A549 (cell line): Measurements from ENCODE around the gene TAF4. TPM values are rescaled to one million over a fixed set of nuclear protein-coding genes. Genes with fewer than 3 reads are reported as not detected.

Experiments used
- ATAC-seq, 2 experiments: fragments of 200-7000 bp in 1 of 2; fragments of >200 bp in 1 of 2; cut with Nextera tagmentation in 1 of 2; cut with Tn5 transposase in 1 of 2; 3 replicates each; pipeline versions ENCODE4 v1.8.0 to v1.9.1; 2018 to 2020; ENCODE audit warnings: mild to moderate bottlenecking in 1 of 2, moderate library complexity in 1 of 2
- CTCF ChIA-PET: fragments of 300-600 bp; sonication (Branson Sonifier 250); formaldehyde crosslinking; extraction: SDS; loops from one replicate; lab custom pipeline; 2021; ENCODE audit warnings: antibody characterized with exemption, inconsistent platforms; lab: Yijun Ruan, JAX
- POLR2A ChIA-PET: fragments of 350-600 bp; formaldehyde crosslinking; extraction: SDS; loops from one replicate; lab custom pipeline; 2021; ENCODE audit warnings: antibody characterized with exemption, inconsistent platforms; lab: Yijun Ruan, JAX
- DNase-seq, 2 experiments: peaks; one replicate each; pipeline versions ENCODE4 v3.0.0 to v3.0.0-alpha.2; 2011 to 2016; ENCODE audit warnings: low read depth in 1 of 2, low spot score in 1 of 2
- FAIRE-seq: peaks from 2 replicates; lab custom pipeline; 2011; peaks lifted over from hg19 to GRCh38; lab: Jason Lieb, UNC
- H3K27ac ChIP-seq, 2 experiments: fragments of >200 bp; sonication (Bioruptor Twin); formaldehyde crosslinking; 3 replicates each; pipeline ENCODE4 v1.5.1; 2016 to 2017
- H3K4me1 ChIP-seq: fragments of >200 bp; sonication (Bioruptor Twin); formaldehyde crosslinking; 3 replicates; pipeline ENCODE4 v1.6.1; 2016
- H3K4me2 ChIP-seq: fragments of >200 bp; sonication (Bioruptor Twin); formaldehyde crosslinking; 3 replicates; pipeline ENCODE4 v1.6.1; 2016
- H3K4me3 ChIP-seq: fragments of >200 bp; sonication (Bioruptor Twin); formaldehyde crosslinking; 3 replicates; pipeline ENCODE4 v1.5.1; 2016
- H3K9me3 ChIP-seq: fragments of >200 bp; sonication (Bioruptor Twin); formaldehyde crosslinking; 3 replicates; pipeline ENCODE4 v1.6.1; 2016
- CEBPB ChIP-seq, 2 experiments: fragments of >200 bp in 1 of 2; sonication (Bioruptor Twin) in 1 of 2; formaldehyde crosslinking in 1 of 2; IDR thresholded peaks; 2 replicates each; pipeline ENCODE4 v1.6.1; 2012 to 2016
- CHD2 ChIP-seq: fragments of 150-350 bp; IDR thresholded peaks from 2 replicates; pipeline ENCODE4 v1.6.1; 2014; ENCODE audit warnings: low read length; ENCODE audit not compliant: partially characterized antibody
- CHD4 ChIP-seq: fragments of 200-600 bp; sonication (generic); IDR thresholded peaks from 2 replicates; pipeline ENCODE4 v1.6.1; 2016; ENCODE audit warnings: antibody characterized with exemption, mild to moderate bottlenecking, borderline replicate concordance
- E2F6 ChIP-seq: IDR thresholded peaks from 2 replicates; pipeline ENCODE4 v1.6.1; 2012; ENCODE audit warnings: low read depth, borderline replicate concordance
- EHF ChIP-seq: fragments of 250-450 bp; sonication (Bioruptor Pico); IDR thresholded peaks from 2 replicates; pipeline ENCODE4 v1.5.0; 2020; ENCODE audit warnings: mild to moderate bottlenecking
- FOSB ChIP-seq: fragments of 250-450 bp; sonication (Bioruptor Pico); IDR thresholded peaks from 2 replicates; pipeline ENCODE4 v1.5.0; 2020; ENCODE audit warnings: mild to moderate bottlenecking, moderate library complexity
- HEYL ChIP-seq: fragments of 250-450 bp; sonication (Bioruptor Pico); IDR thresholded peaks from 2 replicates; pipeline ENCODE4 v1.8.0; 2021; ENCODE audit warnings: mild to moderate bottlenecking, moderate library complexity
- HMGXB4 ChIP-seq: fragments of 250-450 bp; sonication (Bioruptor Pico); IDR thresholded peaks from 2 replicates; pipeline ENCODE4 v1.5.0; 2021; ENCODE audit warnings: mild to moderate bottlenecking, moderate library complexity, borderline replicate concordance
- HOXA7 ChIP-seq: fragments of 250-450 bp; sonication (Bioruptor Pico); IDR thresholded peaks from 2 replicates; pipeline ENCODE4 v1.5.0; 2020; ENCODE audit warnings: mild to moderate bottlenecking, moderate library complexity
- JUN ChIP-seq, 2 experiments: fragments of >200 bp; sonication (Bioruptor Twin); formaldehyde crosslinking; IDR thresholded peaks; 2 replicates in 1 of 2; 3 replicates in 1 of 2; pipeline ENCODE4 v1.6.1; 2016 to 2017
- JUNB ChIP-seq: fragments of >200 bp; sonication (Bioruptor Twin); formaldehyde crosslinking; IDR thresholded peaks from 2 replicates; pipeline ENCODE4 v1.6.1; 2016
- KDM1A ChIP-seq: fragments of 200-600 bp; sonication (generic); IDR thresholded peaks from 2 replicates; pipeline ENCODE4 v1.6.1; 2016; ENCODE audit warnings: low read depth, mild to moderate bottlenecking
- KDM5A ChIP-seq: fragments of 200-600 bp; sonication (generic); IDR thresholded peaks from 2 replicates; pipeline ENCODE4 v1.6.1; 2016; ENCODE audit warnings: antibody characterized with exemption, mild to moderate bottlenecking
- MAZ ChIP-seq: fragments of 150-350 bp; IDR thresholded peaks from 2 replicates; pipeline ENCODE4 v1.6.1; 2014; ENCODE audit warnings: antibody characterized with exemption, low read depth, low read length, borderline replicate concordance
- NPAS2 ChIP-seq: fragments of 250-450 bp; sonication (Bioruptor Pico); IDR thresholded peaks from 2 replicates; pipeline ENCODE4 v1.8.0; 2022; ENCODE audit warnings: mild to moderate bottlenecking, moderate library complexity, borderline replicate concordance
- NR3C1 ChIP-seq: fragments of >200 bp; sonication (Bioruptor Twin); formaldehyde crosslinking; IDR thresholded peaks from 3 replicates; pipeline ENCODE4 v1.6.1; 2017
- PHF8 ChIP-seq: fragments of 200-600 bp; sonication (generic); IDR thresholded peaks from 2 replicates; pipeline ENCODE4 v1.6.1; 2016; ENCODE audit warnings: low read depth, mild to moderate bottlenecking, antibody characterized with exemption, moderate library complexity, borderline replicate concordance
- POLR2A ChIP-seq: IDR thresholded peaks from 2 replicates; pipeline ENCODE4 v1.6.1; 2012; ENCODE audit warnings: mild to moderate bottlenecking, low read length
- POLR2AphosphoS2 ChIP-seq: conservative IDR thresholded peaks from 2 replicates; pipeline ENCODE4 v1.6.1; 2012; ENCODE audit warnings: low read length, improper control_type of control experiment, inconsistent platforms
- RNF2 ChIP-seq: fragments of 200-600 bp; sonication (generic); IDR thresholded peaks from 2 replicates; pipeline ENCODE4 v1.6.1; 2016; ENCODE audit warnings: low read depth, mild to moderate bottlenecking, antibody characterized with exemption, moderate library complexity, borderline replicate concordance
- ZNF302 ChIP-seq: fragments of 250-450 bp; sonication (Bioruptor Pico); IDR thresholded peaks from 2 replicates; pipeline ENCODE4 v1.9.0; 2021; ENCODE audit warnings: inconsistent platforms, mild to moderate bottlenecking, moderate library complexity
- ZSCAN20 ChIP-seq: fragments of 250-450 bp; sonication (Bioruptor Pico); IDR thresholded peaks from 2 replicates; pipeline ENCODE4 v1.8.0; 2022; ENCODE audit warnings: mild to moderate bottlenecking, moderate library complexity
- WGBS: methylation state at CpG from one replicate; pipeline ENCODE4 v1.1.6; 2017; ENCODE audit errors: missing lambda C conversion rate; 5-methylcytosine and 5-hydroxymethylcytosine counted together
- polyA plus RNA-seq, 4 experiments: library from polyadenylated mRNA; depleted of rRNA in 3 of 4; stranded (reverse); fragments of >200 nt; fragmentation: RNase III in 1 of 4; extraction: RNeasy Plus Mini Kit Qiagen cat#74134 plus additional on column Dnase treatment in 1 of 4; gene quantifications; 2 replicates in 3 of 4; 3 replicates in 1 of 4; pipeline ENCODE4 v1.2.3, GENCODE V29; 2011 to 2017

TAF4 gene
- polyA plus RNA-seq, 2 of the 4 experiments (the other 2 are of a cell fraction): 6.1 to 11.0 TPM

- Histone ChIP-seq H3K4me2 (no peak overlapping the region), H3K4me1 (no peaks in the 10 kb centered on the region), H3K4me3 (no peak overlapping the region), H3K27ac (no peak overlapping the region), H3K9me3 (no peaks in the 10 kb centered on the region)
- TF ChIP-seq NR3C1 (no peak), JUN (IDR thresholded peaks at IDR 0.05) (no peak), RNF2 (no peak), ZNF302 (no peak), POLR2AphosphoS2 (no peak), EHF (no peak), NPAS2 (CRISPR knock-in tag) (no peak), POLR2A (no peak), MAZ (no peak), FOSB (CRISPR knock-in tag) (no peak), JUNB (no peak), CHD2 (no peak), HEYL (CRISPR knock-in tag) (no peak), ZSCAN20 (no peak), E2F6 (no peak), CHD4 (no peak)
- WGBS: 68% methylated on average over 8 of the region's 17 CpGs
- DNase-seq: no peak
- CTCF ChIA-PET: no interaction called here
- FAIRE-seq: no peak
- POLR2A ChIA-PET: no interaction called here
- no peak for ATAC-seq
Measured at GRCh38 chr20:61933481-61933950, 132.2 kb downstream of the TAF4 start.

GRCh38 chr20:61932711-61933480 lies 132.8 kb downstream of the TAF4 start:
- ChIA-PET CTCF (no interaction called here), POLR2A (no interaction called here)
- no peaks in the 10 kb centered on the region for H3K9me3 ChIP-seq
- H3K4me3 ChIP-seq: no peak overlapping the region
- no peak for TF ChIP-seq HMGXB4
- TF ChIP-seq CEBPB (IDR thresholded peaks at IDR 0.05): no peak
- TF ChIP-seq KDM5A: no peak
- H3K27ac ChIP-seq: no peak overlapping the region
- DNase-seq: no peak
- ATAC-seq: no peak
- H3K4me2 ChIP-seq: no peak overlapping the region
- H3K4me1 ChIP-seq: no peaks in the 10 kb centered on the region
- 92% methylated on average over 33 of the region's 38 CpGs for WGBS
- no peak for FAIRE-seq

GRCh38 chr20:61932199-61932592 lies 133.5 kb downstream of the TAF4 start:
- no peaks in the 10 kb centered on the region for H3K9me3 ChIP-seq
- H3K4me2 ChIP-seq: no peak overlapping the region
- DNase-seq (no peak), ATAC-seq (no peak), FAIRE-seq (no peak)
- ChIA-PET CTCF (no interaction called here), POLR2A (no interaction called here)
- H3K4me1 ChIP-seq: no peaks in the 10 kb centered on the region
- H3K4me3 ChIP-seq: no peak overlapping the region
- 59% methylated on average over 9 of the region's 9 CpGs for WGBS
- H3K27ac ChIP-seq: no peak overlapping the region
- TF ChIP-seq JUNB (no peak), RNF2 (no peak), POLR2AphosphoS2 (no peak), KDM1A (no peak), HOXA7 (no peak), PHF8 (no peak)
